SKM-1 (cell line): ENCODE results near the gene SLC26A9.

Experiments used
- DNase-seq: peaks from one replicate; lab custom pipeline; 2025; ENCODE audit not compliant: unreplicated experiment; lab: John Stamatoyannopoulos, UW

SLC26A9 gene

DNA sequence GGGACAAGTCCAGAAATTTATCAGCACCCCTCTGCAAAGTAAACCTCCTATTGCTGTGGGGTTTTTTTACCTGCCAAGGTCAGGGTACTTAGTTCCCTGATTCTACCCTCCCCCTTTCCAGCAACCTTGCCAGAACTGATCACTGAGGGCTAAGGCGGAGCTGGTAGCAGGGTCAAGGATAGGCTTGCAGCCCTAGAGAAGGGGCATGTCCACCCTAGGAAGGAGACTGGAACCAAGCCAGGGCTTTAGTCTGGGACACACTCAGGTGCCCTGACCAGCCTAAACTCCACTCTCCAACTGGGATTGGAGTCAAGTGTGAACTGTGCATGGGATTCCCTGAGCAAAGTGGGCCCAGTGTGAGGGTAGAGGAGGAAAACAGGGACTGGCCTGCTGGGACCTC lies 6.5 kb upstream of the SLC26A9 start:
- DNase-seq = no peak

- DNase-seq = no peak
Observed at GRCh38 chr1:205948886-205949285, 5.6 kb upstream of the SLC26A9 start.

GRCh38 chr1:205948039-205948438 lies 4.8 kb upstream of the SLC26A9 start:
- peak; percentile 41 for DNase-seq

DNA sequence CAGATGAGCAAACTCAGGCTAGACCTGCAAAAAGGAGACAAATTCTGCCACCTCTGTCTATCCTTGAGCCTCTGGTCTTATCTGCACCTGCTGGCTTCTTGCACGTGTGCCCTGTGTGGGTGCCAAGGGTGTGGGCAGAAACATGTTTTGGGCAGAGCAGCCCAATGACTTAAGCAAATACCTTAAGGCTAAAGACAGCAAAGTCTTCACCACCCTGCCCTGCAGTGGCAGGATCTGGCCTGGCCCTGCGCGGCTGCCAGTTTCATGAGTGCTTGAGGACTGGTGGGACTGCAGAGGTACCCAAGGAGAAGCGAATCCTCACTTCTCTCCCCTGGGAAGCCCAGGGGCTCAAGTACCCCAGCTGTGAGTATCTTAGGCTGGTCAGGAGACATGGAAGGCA lies 3.8 kb upstream of the SLC26A9 start:
- DNase-seq = no peak

DNA sequence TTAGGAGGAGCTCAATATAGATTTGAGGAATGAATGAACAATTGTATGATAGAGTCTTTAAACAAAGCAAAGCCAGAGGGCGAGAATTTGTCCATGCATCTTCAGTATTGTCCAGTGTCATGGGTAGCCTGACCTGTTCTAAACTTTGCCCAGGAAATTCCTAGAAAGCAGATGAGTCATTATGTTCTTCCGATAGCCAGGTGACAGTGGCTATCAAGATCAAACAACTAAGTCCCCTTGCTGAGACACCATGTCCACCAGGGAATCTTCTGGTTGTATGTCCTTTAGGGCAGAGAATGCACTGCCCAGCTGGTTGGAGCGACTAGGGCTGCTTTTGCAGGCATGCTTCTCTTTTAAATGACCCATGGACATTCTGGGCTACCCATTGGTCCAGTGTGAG lies 1.8 kb upstream of the SLC26A9 start:
- DNase-seq = no peak

- no peak for DNase-seq
Observed at GRCh38 chr1:205944525-205944924, 1.3 kb upstream of the SLC26A9 start.

- no peak for DNase-seq
Observed at GRCh38 chr1:205942631-205943159, 561 bp downstream of the SLC26A9 start.

DNA sequence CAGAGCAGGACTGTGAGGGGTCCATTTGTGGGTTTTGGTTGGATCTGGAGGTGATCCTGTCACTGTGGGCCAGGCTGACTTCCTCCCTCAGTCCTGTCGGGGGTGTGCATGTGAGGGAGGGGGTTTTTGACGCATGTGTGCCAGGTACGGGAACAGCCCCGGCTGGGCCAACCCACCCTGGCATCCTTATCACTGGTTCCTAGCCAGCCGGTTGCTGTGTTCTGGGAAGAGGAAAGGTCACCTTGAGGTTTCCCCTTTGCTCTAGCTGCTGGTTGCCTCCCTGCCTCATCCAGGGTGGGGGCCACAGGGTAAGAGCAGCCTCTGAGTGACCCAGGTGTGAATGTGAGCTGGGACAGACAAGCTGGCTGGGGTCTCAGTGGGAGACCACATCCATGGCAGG lies 2.5 kb downstream of the SLC26A9 start:
- no peak for DNase-seq

- no peak for DNase-seq
Observed at GRCh38 chr1:205939690-205940330, 3.4 kb downstream of the SLC26A9 start.

- no peak for DNase-seq
Observed at GRCh38 chr1:205938682-205939081, 4.6 kb downstream of the SLC26A9 start.

- no peak for DNase-seq
Observed at GRCh38 chr1:205936846-205937586, 6.2 kb downstream of the SLC26A9 start.

- no peak for DNase-seq
Observed at GRCh38 chr1:205936311-205936710, 6.9 kb downstream of the SLC26A9 start.

- no peak for DNase-seq
Observed at GRCh38 chr1:205935869-205936268, 7.4 kb downstream of the SLC26A9 start.

DNA sequence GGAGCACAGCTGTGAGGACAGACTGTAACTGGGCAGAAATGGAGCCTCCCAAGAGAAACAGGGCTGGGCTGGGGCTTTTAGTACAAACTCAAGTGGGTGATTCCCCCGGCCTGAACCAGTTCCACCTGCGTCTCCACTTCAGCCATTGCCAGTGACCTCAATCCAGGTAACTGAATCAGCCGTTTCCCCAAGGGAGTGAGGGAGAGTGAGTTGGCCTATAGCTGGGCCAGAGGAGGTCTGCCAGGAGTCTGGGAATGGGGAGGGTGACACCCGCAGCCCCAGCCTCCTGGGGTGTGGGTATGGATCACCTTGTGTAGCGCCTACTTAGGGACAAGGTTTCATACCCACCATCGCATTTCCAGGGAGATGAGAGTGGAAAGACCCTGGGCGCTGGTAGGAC lies 8.5 kb downstream of the SLC26A9 start:
- no peak for DNase-seq

DNA sequence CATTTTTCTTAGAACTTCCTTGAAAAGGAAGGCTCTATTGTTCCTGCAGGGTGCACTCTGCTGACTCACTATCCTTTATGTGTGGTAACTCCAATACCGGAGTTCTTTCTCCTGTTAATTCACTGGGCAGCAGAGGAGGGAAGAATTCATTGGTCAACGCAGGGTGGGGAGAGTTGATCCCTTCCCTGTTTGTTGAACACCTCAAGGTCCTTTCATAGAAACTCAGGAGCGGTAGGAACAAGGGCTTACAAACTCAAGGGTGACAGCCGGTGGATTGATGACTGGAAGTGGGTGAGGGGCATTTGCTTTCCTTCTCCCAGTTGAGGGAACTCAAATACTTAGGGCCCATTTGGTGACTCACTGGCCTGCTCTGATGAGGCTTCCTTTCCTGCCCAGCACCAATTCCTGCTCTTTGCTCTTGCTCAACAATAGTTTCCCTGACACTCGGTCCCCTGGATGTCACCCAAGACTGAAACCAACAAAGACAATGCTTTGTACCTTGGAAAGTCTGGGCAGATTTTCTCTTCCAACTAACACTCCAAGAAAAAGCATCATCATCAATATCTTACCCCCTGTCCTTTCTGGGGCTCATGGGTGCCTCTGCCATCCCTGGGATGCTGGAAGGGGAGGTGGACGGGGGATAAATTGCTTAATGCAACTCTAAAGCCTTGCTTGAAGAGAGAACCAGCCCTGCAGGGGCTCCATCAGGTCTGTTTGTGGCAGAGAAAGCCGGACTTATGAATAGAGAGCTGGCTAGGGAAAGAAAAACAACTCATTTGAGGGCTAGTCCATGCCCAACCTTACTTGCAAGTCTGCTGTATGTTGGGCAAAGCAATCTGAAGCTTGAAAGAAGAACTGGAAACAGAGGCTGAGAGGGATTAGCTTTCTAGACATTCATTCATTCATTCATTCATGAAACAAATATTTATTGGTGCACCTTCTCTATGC lies 9.3 kb downstream of the SLC26A9 start:
- DNase-seq = peak; percentile 43

DNA sequence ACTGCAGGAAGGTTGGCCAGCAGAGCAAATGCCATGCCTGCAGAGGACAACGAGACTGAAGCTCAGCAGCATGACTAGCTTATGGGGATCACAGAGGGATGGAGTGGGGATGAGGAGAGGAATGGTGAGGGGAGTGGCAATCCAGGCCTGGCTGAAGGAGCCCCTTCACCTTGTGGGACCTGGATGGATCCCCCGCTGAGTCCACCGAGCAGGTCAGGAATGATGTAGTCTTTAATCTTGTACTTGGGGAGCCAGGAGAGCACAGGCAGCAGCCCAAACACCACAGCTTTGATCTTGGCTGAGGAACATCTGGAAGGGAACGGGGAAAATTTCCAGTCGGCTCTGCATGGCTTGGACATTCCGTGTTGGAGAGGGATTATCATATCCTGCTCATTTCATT lies 10.5 kb downstream of the SLC26A9 start:
- no peak for DNase-seq

DNA sequence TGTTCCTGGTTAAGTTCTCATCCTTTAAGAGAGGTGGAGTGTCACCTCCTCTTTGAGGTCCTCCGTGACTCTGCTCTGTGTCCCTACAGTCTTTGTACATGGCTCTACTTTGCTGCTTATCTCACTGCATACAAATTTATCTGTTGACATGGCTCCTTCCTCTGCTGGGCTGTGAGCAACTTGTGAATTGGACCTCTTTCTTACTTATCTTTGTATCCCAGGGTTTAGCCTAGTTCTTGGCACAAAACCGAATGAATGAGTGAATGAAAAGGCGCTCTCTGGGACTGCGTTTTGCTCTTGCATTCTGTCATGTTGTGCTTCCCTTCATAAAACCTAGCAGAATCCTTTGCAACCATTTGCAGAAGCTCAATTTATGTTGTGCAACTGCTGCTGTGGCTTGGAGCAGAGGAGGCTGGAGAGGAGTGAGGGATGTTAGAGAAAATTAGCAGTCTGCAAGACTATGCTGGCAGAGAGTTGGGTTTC lies 12.4 kb downstream of the SLC26A9 start:
- peak; percentile 92 for DNase-seq

- DNase-seq = no peak
Observed at GRCh38 chr1:205930195-205930577, 13.1 kb downstream of the SLC26A9 start.

- DNase-seq = no peak
Observed at GRCh38 chr1:205929496-205930194, 13.6 kb downstream of the SLC26A9 start.

GRCh38 chr1:205928317-205928716 lies 14.9 kb downstream of the SLC26A9 start:
- DNase-seq = no peak

GRCh38 chr1:205927676-205928075 lies 15.6 kb downstream of the SLC26A9 start:
- DNase-seq = no peak
